HUDEP-2 (cell line): ENCODE results near the gene TRMT112.
A peak's percentile ranks its signal among the peaks of the same experiment; 100 is the strongest.
"Not testable (repeated sequence)": the region's sequence is repeated elsewhere in the genome, so short reads cannot be mapped to it uniquely, and the experiment has no call there.

Experiments used
- DNase-seq, 76 experiments: peaks; one replicate each; lab custom pipeline; 2025; ENCODE audit not compliant: unreplicated experiment in 76 of 76; lab: John Stamatoyannopoulos, UW

TRMT112 gene

GRCh38 chr11:64314805-64315561 is 2.4 kb downstream of the TRMT112 start:
- DNase-seq: no peak

- no peak for DNase-seq
Measured at GRCh38 chr11:64314146-64314804, 3.1 kb downstream of the TRMT112 start.

DNA sequence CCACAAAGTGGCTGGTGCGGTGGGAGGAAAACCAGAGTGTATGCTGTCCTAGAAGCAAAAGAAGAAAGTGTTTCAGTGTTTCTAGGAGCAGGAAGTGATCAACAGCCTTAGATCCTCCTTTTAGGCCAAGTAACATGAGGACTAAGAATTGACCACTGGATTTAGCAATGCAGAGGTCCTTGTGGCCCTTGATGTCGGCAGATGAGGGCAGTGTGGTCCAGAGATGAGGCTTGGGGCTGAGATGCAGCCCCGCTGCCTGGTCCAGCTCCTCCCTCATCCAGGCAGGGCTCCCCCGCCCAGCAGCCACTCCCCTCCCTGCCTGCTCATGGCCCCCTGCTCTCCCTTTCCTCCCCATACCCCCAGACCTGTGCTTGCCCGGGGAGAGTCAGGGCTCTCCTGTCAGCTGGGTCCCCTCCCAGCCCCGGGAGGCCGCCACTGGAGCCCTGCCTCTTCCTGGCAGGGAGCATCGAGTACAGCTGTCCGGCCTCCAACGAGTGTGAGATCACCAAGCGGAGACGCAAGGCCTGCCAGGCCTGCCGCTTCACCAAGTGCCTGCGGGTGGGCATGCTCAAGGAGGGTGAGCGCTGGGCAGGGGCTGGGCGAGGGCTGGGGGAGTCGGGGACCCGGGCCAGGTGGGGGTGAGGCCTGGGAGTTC is 3.7 kb downstream of the TRMT112 start:
- DNase-seq: no peak

DNA sequence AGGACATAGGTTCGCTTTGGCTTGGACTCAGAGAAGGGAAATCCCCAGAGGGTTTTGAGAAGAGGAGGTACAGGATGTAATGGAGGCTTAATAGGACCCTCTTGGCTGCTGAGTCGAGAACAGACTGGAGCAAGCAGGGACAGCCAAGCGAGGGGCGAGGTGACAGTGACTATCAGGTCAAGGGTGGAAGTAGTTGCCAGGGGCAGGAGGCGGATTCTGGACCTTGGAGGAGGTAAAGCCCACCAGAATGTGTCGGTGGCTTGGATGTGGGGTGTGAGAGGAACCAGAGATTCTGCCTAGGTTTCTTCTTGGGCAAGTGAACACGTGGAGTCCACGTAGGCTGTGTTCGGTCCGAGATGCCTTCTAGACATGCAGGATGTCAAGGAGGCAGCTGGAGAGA is 4.4 kb downstream of the TRMT112 start:
- no peak for DNase-seq

GRCh38 chr11:64307795-64308194 is 9.6 kb downstream of the TRMT112 start:
- not testable (repeated sequence) for DNase-seq

- no peak for DNase-seq
Measured at GRCh38 chr11:64306876-64307622, 10.3 kb downstream of the TRMT112 start.

GRCh38 chr11:64306563-64306875 is 10.8 kb downstream of the TRMT112 start:
- DNase-seq: peak in 1 of 76 experiments; percentile 9

DNA sequence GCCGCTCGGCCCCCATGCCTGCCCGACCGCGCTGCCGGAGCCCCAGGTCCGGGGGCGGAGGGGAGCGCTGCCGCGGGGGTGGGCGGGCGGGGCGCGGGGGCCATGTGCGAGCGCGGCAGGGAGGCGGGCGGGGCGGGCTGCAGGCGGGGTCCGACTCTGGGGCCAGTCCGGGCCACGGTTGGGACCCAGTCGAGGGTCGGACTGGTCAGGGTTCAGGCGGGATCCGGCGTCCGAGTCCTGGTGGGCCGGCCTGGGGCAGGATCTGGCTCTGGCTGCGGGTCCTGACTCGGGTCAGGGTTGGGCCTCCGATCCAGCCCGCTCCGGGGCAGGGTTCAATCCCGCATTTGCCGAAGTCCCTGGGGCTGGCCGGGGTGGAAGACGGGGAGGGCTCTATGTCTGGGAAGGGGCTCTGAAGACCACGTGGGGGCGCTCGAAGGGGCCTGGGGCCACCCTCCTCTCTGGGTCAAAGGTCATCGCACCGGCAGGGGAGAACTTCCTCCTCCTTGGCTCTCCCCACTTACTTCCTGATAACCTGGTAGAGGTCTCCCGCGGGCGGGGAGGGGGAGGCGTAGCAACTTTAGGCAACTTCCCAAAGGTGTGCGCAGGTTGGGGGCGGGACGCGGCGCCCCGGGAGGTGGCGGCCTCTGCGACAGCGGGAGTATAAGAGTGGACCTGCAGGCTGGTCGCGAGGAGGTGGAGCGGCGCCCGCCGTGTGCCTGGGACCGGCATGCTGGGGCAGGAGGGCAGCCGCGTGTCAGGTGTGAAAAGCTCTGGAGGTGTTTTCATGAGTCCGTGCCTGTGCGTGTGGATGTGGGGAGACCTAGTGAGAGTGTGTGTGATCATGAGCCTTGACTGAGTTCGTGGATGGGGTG is 11.4 kb downstream of the TRMT112 start:
- DNase-seq: peak in 66 of 76 experiments; percentile 19 to 81 (median 61)

DNA sequence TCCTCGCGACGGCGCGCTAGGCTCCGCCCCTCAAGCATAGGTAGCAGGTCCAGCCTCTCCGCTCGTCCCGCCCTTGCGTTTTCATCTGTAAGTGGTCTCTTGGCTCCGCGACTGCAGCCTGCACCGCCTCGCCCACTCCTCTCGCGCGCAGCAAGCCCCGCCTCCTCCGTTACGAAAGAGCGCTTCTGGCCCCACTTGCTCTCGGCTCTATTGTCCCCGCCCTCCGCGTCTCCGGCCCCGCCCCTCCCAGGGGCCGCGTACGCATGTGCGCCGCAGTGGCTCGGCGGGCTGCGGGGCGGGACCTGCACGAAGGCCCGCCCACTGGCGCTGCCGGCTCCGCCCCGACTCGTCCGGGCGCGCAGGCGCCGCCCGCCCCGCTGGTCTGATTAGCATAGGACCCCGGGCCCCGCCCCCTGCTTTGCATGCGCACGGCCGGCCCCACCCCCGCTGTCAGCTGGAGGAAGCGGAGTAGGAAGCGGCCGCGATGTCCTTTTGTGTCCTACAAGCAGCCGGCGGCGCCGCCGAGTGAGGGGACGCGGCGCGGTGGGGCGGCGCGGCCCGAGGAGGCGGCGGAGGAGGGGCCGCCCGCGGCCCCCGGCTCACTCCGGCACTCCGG is 12.2 kb downstream of the TRMT112 start, which contains the start of gene ESRRA:
TSS of gene ESRRA (plus strand) at position 450 of the 616 bp plus-strand sequence. CDS start 1,656 bp downstream, outside the sequence.
- peak in 74 of 76 experiments; percentile 76 to 100 (median 100) for DNase-seq

DNA sequence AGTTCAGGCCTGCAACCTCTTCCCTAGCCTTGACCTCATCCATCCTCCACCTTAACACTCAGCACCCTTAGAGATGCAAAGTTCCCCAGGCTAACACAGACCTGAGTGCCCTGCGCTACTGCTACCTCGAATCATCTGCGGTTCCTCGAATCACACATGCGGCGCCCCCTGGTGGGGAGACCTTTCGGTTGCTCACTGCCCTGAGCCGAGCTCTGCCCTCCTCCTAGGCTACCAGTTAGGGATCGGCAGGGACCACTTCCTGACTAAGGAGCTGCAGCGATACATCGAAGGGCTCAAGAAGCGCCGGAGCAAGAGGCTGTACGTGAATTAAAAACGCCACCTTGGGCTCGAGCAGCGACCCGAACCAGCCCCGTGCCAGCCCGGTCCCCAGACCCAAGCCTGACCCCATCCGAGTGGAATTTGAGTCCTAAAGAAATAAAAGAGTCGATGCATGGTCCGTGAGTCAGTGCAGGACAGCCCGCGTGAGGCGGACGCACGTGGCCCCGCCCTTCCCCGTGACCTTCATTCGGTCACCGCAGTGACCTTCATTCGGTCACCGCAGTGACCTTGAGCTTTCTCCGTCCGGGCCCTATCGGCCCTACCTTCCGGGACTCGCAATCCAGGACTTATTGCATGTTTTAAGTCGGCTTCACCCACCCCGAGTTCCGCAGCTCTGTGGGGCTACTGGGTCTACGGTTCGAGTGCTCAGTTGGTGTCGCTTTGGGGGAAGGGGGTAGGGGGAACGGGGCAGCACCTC is 12.9 kb downstream of the TRMT112 start:
- peak in 73 of 76 experiments; percentile 31 to 94 (median 88) for DNase-seq

DNA sequence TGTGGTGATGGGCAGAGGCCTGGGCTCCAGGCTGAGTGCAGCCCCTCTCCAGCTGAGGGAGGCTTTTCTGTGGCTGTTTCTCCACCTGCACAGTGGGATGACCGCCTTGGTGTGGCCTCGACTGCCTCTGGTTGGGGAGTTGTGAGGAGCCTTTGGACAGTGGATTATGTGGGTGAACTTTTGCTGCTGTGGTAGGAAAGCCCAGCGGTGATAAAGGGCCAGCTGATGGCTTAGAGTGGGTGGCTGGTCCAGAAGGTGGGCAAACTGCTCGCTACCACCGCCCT is 13.4 kb downstream of the TRMT112 start:
- DNase-seq: no peak

DNA sequence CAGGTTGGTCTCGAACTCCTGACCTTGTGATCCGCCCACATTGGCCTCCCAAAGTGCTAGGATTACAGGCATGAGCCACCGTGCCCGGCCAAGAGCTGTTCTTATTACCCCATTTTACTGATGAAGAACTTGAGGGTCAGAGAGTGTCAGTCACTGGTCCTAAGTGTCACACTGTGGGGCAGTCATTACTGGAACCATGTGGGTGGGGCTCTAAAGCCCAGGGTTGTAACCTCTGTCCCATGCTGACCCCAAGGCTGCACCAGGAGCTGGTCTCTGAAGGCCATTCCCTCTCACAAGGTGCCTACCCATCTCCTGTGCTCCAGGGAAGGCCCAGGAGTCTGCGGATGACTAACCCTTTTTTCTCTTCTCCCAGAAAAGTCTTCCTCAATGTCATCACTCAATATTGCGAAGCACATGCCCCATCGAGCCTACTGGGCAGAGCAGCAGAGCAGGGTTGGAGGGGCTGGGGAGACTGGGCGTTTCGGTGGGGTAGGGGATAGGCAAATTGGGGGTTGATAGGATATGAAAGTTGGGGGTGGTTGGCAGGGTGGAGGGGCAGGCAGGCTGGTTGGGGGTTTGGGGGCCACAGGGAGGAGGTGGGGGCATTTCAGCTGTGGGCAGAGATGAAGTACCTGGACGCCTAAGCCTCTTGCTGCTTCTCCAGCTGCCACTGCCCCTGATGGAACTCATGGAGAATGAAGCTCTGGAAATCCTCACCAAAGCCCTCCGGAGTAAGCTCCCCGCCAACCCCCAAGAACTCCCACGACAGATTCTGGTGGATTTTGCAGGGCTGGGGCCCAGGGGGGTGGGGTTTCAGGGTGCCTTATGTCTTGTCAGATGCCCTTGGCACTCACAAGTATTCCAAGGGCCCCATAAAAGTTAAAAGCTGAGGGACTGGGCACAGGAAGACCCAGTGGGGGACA is 14.0 kb downstream of the TRMT112 start:
- no peak for DNase-seq

DNA sequence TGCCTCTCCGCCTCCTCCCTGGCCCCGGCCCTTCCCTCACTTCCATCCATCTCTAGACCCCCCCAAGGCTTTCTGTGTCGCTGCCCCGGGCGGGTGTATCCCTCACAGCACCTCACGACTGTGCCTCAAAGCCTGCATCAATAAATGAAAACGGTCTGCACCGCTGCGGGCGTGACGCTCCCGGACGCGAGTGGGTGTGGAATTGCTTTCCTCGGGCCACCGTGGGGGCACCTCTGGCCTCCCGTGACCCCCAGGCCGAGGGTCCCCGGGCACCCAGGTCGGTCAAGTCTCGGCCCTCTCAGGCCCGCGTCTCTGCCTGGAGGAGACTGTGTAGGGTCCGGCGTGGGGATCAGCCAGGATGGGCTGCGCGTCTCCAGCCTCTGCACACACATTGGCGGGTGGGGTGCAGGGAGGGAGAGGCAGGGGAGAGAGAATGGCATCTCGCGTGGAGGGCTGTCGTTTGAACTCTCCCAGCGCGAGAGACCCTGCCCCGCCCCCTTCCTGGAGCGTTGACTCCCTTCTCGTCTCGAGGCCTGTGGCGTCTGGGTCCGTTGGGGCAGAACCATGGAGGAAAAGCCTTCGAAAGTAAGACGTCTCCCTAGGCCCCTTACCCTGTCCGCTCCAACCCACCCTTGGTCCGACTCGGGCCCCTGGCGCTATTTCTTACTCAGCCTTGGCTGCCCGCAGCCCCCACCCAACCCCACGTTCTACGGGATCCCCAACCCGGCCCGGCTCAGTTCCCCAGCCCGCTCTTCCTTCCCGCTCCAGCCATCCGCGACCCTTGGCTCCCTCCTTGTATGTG is 17.3 kb downstream of the TRMT112 start, which contains the start of gene CATSPERZ:
TSS of gene CATSPERZ (plus strand) at position 512 of the 802 bp plus-strand sequence. CDS start at position 565, 53 bp downstream.
- no peak for DNase-seq

- peak in 40 of 76 experiments; percentile 1 to 55 (median 28) for DNase-seq
Measured at GRCh38 chr11:64298966-64299846, 18.2 kb downstream of the TRMT112 start.

- DNase-seq: peak in 27 of 76 experiments; percentile 4 to 43 (median 22)
Measured at GRCh38 chr11:64297699-64298358, 19.5 kb downstream of the TRMT112 start.
